Esophagus squamous epithelium (tissue), 4 donors: ENCODE results near the gene CPPED1.

Source experiments
- CTCF ChIP-seq, 6 experiments: fragments of 450-650 bp in 4 of 6; fragments of 200-600 bp in 2 of 6; sonication (generic) in 2 of 6; IDR thresholded peaks; one replicate each; pipeline ENCODE4 v1.5.1; 2016 to 2019; ENCODE audit warnings: antibody characterized with exemption in 6 of 6, mild to moderate bottlenecking in 4 of 6, moderate library complexity in 4 of 6
- POLR2A ChIP-seq, 4 donors: fragments of 450-650 bp; IDR thresholded peaks; one replicate each; pipeline ENCODE4 v1.6.1; 2017; ENCODE audit warnings: antibody characterized with exemption in 4 of 4, mild to moderate bottlenecking in 4 of 4, moderate library complexity in 3 of 4

GRCh38 chr16:12673466-12673865 is 130.2 kb downstream of the CPPED1 start:
- no peak for TF ChIP-seq CTCF (IDR thresholded peaks at IDR 0.05)
- no peak for TF ChIP-seq POLR2A (IDR thresholded peaks at IDR 0.05)
